A549 (cell line): ENCODE measurements around the gene MEIS1.

Experiments used
- BHLHE40 ChIP-seq: IDR thresholded peaks from 2 replicates; pipeline ENCODE4 v1.6.1; 2012; ENCODE audit warnings: low read depth, low read length, inconsistent platforms
- CBX2 ChIP-seq: fragments of 200-600 bp; sonication (generic); IDR thresholded peaks from 2 replicates; pipeline ENCODE4 v1.6.1; 2016; ENCODE audit warnings: low read depth, mild to moderate bottlenecking, borderline replicate concordance
- CBX8 ChIP-seq: fragments of 200-600 bp; sonication (generic); IDR thresholded peaks from 2 replicates; pipeline ENCODE4 v1.6.1; 2016
- CEBPB ChIP-seq, 2 experiments: fragments of >200 bp in 1 of 2; sonication (Bioruptor Twin) in 1 of 2; formaldehyde crosslinking in 1 of 2; IDR thresholded peaks; 2 replicates each; pipeline ENCODE4 v1.6.1; 2012 to 2016
- KDM5A ChIP-seq: fragments of 200-600 bp; sonication (generic); IDR thresholded peaks from 2 replicates; pipeline ENCODE4 v1.6.1; 2016; ENCODE audit warnings: antibody characterized with exemption, mild to moderate bottlenecking
- MAFK ChIP-seq: fragments of 450-650 bp; IDR thresholded peaks from 2 replicates; pipeline ENCODE4 v1.6.1; 2014; ENCODE audit not compliant: partially characterized antibody
- POLR2A ChIP-seq: IDR thresholded peaks from 2 replicates; pipeline ENCODE4 v1.6.1; 2012; ENCODE audit warnings: mild to moderate bottlenecking, low read length
- RAD21 ChIP-seq, 2 experiments: fragments of >200 bp in 1 of 2; sonication (Bioruptor Twin) in 1 of 2; formaldehyde crosslinking in 1 of 2; IDR thresholded peaks in 1 of 2; conservative IDR thresholded peaks in 1 of 2; 2 replicates in 1 of 2; 3 replicates in 1 of 2; pipeline ENCODE4 v1.6.1; 2012 to 2018; ENCODE audit warnings: inconsistent platforms in 1 of 2
- RCOR1 ChIP-seq: fragments of 150-350 bp; IDR thresholded peaks from 2 replicates; pipeline ENCODE4 v1.6.1; 2014; ENCODE audit warnings: antibody characterized with exemption, low read length, low read depth
- ZNF302 ChIP-seq: fragments of 250-450 bp; sonication (Bioruptor Pico); IDR thresholded peaks from 2 replicates; pipeline ENCODE4 v1.9.0; 2021; ENCODE audit warnings: inconsistent platforms, mild to moderate bottlenecking, moderate library complexity
- TF ChIP-seq, protein P1 (sequence below): fragments of >200 bp; sonication (Bioruptor Twin); formaldehyde crosslinking; IDR thresholded peaks from 3 replicates; pipeline ENCODE4 v1.5.1; 2016
- TF ChIP-seq, protein P2 (sequence below): fragments of 450-650 bp; IDR thresholded peaks from 2 replicates; pipeline ENCODE4 v1.6.1; 2014; ENCODE audit warnings: antibody characterized with exemption

DNA sequence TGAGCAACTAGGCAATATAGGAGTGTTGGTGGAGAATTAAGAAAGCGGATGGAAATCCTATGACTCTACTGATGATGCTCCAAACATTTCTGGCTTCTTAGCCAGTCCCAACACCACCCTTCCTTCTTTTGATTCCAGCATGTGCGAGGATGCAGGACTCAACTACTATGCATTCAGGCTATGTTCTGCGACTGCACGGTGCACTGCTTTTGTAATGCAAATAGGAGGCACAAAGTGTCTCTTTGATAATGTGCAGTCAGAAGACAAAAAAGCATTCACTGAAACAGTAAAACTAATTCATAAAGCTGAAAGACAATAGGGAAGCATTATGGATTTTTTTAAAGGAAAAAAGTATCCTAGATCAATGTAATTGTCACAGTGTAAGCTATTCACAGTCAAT is 106.7 kb downstream of the MEIS1 start:
- no peak for TF ChIP-seq POLR2A
- no peak for TF ChIP-seq MAFK
- no peak for TF ChIP-seq CBX2
- TF ChIP-seq, protein P1, sequence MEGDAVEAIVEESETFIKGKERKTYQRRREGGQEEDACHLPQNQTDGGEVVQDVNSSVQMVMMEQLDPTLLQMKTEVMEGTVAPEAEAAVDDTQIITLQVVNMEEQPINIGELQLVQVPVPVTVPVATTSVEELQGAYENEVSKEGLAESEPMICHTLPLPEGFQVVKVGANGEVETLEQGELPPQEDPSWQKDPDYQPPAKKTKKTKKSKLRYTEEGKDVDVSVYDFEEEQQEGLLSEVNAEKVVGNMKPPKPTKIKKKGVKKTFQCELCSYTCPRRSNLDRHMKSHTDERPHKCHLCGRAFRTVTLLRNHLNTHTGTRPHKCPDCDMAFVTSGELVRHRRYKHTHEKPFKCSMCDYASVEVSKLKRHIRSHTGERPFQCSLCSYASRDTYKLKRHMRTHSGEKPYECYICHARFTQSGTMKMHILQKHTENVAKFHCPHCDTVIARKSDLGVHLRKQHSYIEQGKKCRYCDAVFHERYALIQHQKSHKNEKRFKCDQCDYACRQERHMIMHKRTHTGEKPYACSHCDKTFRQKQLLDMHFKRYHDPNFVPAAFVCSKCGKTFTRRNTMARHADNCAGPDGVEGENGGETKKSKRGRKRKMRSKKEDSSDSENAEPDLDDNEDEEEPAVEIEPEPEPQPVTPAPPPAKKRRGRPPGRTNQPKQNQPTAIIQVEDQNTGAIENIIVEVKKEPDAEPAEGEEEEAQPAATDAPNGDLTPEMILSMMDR: no peak
- TF ChIP-seq RAD21 (conservative IDR thresholded peaks at IDR 0.05 in 1 of 2, IDR thresholded peaks at IDR 0.05 in 1 of 2): no peak
- TF ChIP-seq KDM5A: no peak
- no peak for TF ChIP-seq CEBPB (IDR thresholded peaks at IDR 0.05)
- no peak for TF ChIP-seq BHLHE40
- TF ChIP-seq CBX8: no peak
- no peak for TF ChIP-seq ZNF302 (CRISPR knock-in tag)
- TF ChIP-seq, protein P2, sequence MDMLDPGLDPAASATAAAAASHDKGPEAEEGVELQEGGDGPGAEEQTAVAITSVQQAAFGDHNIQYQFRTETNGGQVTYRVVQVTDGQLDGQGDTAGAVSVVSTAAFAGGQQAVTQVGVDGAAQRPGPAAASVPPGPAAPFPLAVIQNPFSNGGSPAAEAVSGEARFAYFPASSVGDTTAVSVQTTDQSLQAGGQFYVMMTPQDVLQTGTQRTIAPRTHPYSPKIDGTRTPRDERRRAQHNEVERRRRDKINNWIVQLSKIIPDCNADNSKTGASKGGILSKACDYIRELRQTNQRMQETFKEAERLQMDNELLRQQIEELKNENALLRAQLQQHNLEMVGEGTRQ: no peak
- no peak for TF ChIP-seq RCOR1
